PC-9 (cell line): ENCODE results near the gene PSEN1.

Source experiments
- CTCF ChIP-seq: fragments of 200-600 bp; sonication (generic); conservative IDR thresholded peaks from 2 replicates; pipeline ENCODE4 v1.6.1; 2017; ENCODE audit warnings: mixed run types, antibody characterized with exemption, mild to moderate bottlenecking, moderate library complexity
- EZH2 ChIP-seq: fragments of 200-600 bp; sonication (generic); IDR thresholded peaks from 2 replicates; pipeline ENCODE4 v1.8.0; 2017; ENCODE audit warnings: antibody characterized with exemption, low read depth

DNA sequence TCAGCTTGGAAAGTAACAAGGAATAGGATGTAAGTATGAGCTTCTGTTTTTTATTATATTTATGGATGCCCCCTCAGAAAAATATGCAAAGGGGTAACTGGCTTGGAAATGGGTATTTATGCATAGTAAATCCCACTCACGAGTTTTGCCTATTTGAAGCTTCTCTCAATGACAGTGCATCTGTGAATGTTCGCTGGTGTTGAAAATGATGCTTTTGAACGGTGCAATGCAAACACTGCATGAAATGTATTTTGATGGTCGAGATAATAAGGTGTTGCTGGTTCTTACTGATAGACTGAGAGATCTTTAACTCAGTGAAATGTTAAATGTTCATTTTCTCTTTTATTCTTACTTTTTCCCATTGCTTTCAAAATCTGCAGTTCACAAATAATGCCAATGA is 36.0 kb upstream of the PSEN1 start:
- TF ChIP-seq CTCF = no peak
- TF ChIP-seq EZH2 = no peak
